Breast epithelium (tissue), 3 donors: ENCODE results near the gene IQCE.

Source experiments
- POLR2AphosphoS5 ChIP-seq, 3 donors: sonication (generic); formaldehyde crosslinking; IDR thresholded peaks; one replicate each; pipeline ENCODE4 v1.6.1; 2017; ENCODE audit warnings: antibody characterized with exemption in 3 of 3
- TF ChIP-seq, protein P1 (sequence below), 3 donors: fragments of 450-650 bp; IDR thresholded peaks; one replicate each; pipeline ENCODE4 v1.5.1; 2016 to 2017; ENCODE audit warnings: antibody characterized with exemption in 3 of 3, mild to moderate bottlenecking in 3 of 3, moderate library complexity in 3 of 3

DNA sequence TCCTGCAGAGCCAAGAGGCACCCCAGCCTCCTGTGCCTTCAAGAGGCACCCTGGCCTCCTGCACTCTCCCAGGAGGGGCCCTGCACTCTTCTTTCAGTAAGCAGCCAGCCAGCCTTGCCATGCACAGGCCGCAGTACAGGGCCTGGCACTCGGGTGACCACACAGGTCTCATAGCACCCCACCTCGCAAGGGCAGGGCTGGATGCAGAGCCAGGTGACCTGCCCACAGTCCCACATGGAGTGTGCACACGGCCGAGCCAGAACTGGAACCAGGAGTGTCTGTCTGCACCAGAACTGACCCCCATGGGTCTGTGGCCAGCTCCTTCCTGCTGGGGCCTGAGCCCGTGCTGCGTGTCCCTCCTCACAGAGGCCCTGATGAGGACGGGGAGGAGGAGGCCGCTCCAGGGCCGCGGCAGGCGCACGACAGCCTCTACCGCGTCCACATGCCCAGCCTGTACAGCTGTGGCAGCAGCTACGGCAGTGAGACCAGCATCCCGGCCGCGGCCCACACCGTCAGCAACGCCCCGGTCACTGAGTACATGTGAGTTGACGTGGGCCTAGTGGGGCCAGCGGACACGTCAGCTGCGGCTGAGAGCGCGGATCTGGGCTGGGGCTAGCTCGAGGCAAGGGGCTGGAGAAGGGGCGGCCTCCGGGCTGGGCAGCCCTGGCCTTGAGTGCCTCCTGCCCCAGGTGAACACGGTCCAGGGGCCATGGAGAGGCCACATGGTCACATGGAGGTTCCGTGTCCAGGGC is 99.3 kb downstream of the IQCE start:
- TF ChIP-seq, protein P1, sequence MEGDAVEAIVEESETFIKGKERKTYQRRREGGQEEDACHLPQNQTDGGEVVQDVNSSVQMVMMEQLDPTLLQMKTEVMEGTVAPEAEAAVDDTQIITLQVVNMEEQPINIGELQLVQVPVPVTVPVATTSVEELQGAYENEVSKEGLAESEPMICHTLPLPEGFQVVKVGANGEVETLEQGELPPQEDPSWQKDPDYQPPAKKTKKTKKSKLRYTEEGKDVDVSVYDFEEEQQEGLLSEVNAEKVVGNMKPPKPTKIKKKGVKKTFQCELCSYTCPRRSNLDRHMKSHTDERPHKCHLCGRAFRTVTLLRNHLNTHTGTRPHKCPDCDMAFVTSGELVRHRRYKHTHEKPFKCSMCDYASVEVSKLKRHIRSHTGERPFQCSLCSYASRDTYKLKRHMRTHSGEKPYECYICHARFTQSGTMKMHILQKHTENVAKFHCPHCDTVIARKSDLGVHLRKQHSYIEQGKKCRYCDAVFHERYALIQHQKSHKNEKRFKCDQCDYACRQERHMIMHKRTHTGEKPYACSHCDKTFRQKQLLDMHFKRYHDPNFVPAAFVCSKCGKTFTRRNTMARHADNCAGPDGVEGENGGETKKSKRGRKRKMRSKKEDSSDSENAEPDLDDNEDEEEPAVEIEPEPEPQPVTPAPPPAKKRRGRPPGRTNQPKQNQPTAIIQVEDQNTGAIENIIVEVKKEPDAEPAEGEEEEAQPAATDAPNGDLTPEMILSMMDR (IDR thresholded peaks at IDR 0.05) = no peak
- TF ChIP-seq POLR2AphosphoS5 (IDR thresholded peaks at IDR 0.05) = no peak
